Mesenchymal stem cell (in vitro differentiated cells and primary cell): ENCODE measurements around the gene CUEDC1.
A peak's percentile ranks its signal among the peaks of the same experiment; 100 is the strongest.

Experiments used
- DNase-seq: peaks from one replicate; pipeline ENCODE4 v3.0.0-alpha.2; 2013
- H2AFZ ChIP-seq: one replicate; pipeline ENCODE4 v1.6.1; 2013; ENCODE audit warnings: low read depth, mild to moderate bottlenecking, control low read depth, inconsistent platforms, low read length, moderate library complexity
- H2AK5ac ChIP-seq: 2 replicates; pipeline ENCODE4 v1.6.1; 2013; ENCODE audit warnings: low read length, moderate library complexity, mild to moderate bottlenecking, inconsistent platforms; ENCODE audit not compliant: severe bottlenecking
- H2BK120ac ChIP-seq: one replicate; pipeline ENCODE4 v1.6.1; 2013; ENCODE audit warnings: low read depth, mild to moderate bottlenecking, inconsistent platforms, low read length, moderate library complexity
- H2BK12ac ChIP-seq, 2 experiments: one replicate each; pipeline ENCODE4 v1.6.1; 2013; ENCODE audit warnings: inconsistent platforms in 2 of 2, low read length in 2 of 2, mild to moderate bottlenecking in 2 of 2, moderate library complexity in 2 of 2, control low read depth in 1 of 2
- H2BK15ac ChIP-seq: one replicate; pipeline ENCODE4 v1.6.1; 2013; ENCODE audit warnings: mild to moderate bottlenecking, low read depth, inconsistent platforms; ENCODE audit not compliant: poor library complexity, severe bottlenecking
- H2BK5ac ChIP-seq: 2 replicates; pipeline ENCODE4 v1.6.1; 2013; ENCODE audit warnings: low read depth, mild to moderate bottlenecking, low read length, control low read depth, inconsistent platforms; ENCODE audit not compliant: poor library complexity, severe bottlenecking
- H3K14ac ChIP-seq, 2 experiments: one replicate each; pipeline ENCODE4 v1.6.1; 2013; ENCODE audit warnings: inconsistent platforms in 2 of 2, low read length in 2 of 2, control low read depth in 1 of 2, mild to moderate bottlenecking in 1 of 2, moderate library complexity in 1 of 2
- H3K18ac ChIP-seq, 2 experiments: one replicate each; pipeline ENCODE4 v1.6.1; 2013; ENCODE audit warnings: inconsistent platforms in 2 of 2, low read length in 2 of 2, control low read depth in 1 of 2, low read depth in 1 of 2, mild to moderate bottlenecking in 1 of 2
- H3K23ac ChIP-seq, 2 experiments: one replicate each; pipeline ENCODE4 v1.6.1; 2013; ENCODE audit warnings: inconsistent platforms in 2 of 2, low read length in 2 of 2, mild to moderate bottlenecking in 2 of 2, moderate library complexity in 2 of 2, control low read depth in 1 of 2
- H3K27ac ChIP-seq: 2 replicates; pipeline ENCODE4 v1.5.1; 2013; ENCODE audit warnings: mild to moderate bottlenecking, moderate library complexity, low read length, control low read depth, inconsistent platforms; ENCODE audit not compliant: poor library complexity, severe bottlenecking
- H3K27me3 ChIP-seq, 2 experiments: 2 replicates each; pipeline versions ENCODE4 v1.6.1 to v1.7.0; 2013; ENCODE audit warnings: low read length in 2 of 2, mild to moderate bottlenecking in 2 of 2, moderate library complexity in 2 of 2, control low read depth in 1 of 2, inconsistent platforms in 1 of 2; ENCODE audit not compliant: control insufficient read depth in 1 of 2, insufficient read depth in 1 of 2
- H3K36me3 ChIP-seq, 2 experiments: 2 replicates each; pipeline versions ENCODE4 v1.6.1 to v1.7.0; 2013; ENCODE audit warnings: low read length in 2 of 2, control low read depth in 1 of 2, inconsistent platforms in 1 of 2, low read depth in 1 of 2, mild to moderate bottlenecking in 1 of 2; ENCODE audit not compliant: insufficient read depth in 2 of 2, control insufficient read depth in 1 of 2
- H3K4ac ChIP-seq, 2 experiments: one replicate each; pipeline ENCODE4 v1.6.1; 2013; ENCODE audit warnings: inconsistent platforms in 2 of 2, low read length in 2 of 2, mild to moderate bottlenecking in 2 of 2, moderate library complexity in 2 of 2, control low read depth in 1 of 2, low read depth in 1 of 2
- H3K4me1 ChIP-seq: 2 replicates; pipeline ENCODE4 v1.6.1; 2013; ENCODE audit warnings: low read depth, low read length, control low read depth; ENCODE audit not compliant: control insufficient read depth, insufficient read depth
- H3K4me2 ChIP-seq: 2 replicates; pipeline ENCODE4 v1.6.1; 2013; ENCODE audit warnings: low read length, mild to moderate bottlenecking, inconsistent platforms; ENCODE audit not compliant: poor library complexity, severe bottlenecking
- H3K4me3 ChIP-seq, 2 experiments: 2 replicates each; pipeline versions ENCODE4 v1.5.1 to v1.7.0; 2013; ENCODE audit warnings: low read length in 2 of 2, mild to moderate bottlenecking in 2 of 2, control low read depth in 1 of 2, low read depth in 1 of 2; ENCODE audit not compliant: insufficient read depth in 1 of 2
- H3K79me1 ChIP-seq: replicated peaks from 2 replicates; pipeline ENCODE4 v1.6.1; 2013; ENCODE audit warnings: mild to moderate bottlenecking, control low read depth, low read length, inconsistent platforms; ENCODE audit not compliant: poor library complexity, severe bottlenecking
- H3K9ac ChIP-seq: 2 replicates; pipeline ENCODE4 v1.7.0; 2013; ENCODE audit warnings: mild to moderate bottlenecking, low read length, moderate library complexity
- H3K9me3 ChIP-seq: 2 replicates; pipeline ENCODE4 v1.7.0; 2013; ENCODE audit warnings: mild to moderate bottlenecking, low read length; ENCODE audit not compliant: control insufficient read depth
- H4K8ac ChIP-seq: one replicate; pipeline ENCODE4 v1.6.1; 2013; ENCODE audit warnings: inconsistent platforms, mild to moderate bottlenecking, low read length, moderate library complexity
- H4K91ac ChIP-seq: one replicate; pipeline ENCODE4 v1.6.1; 2013; ENCODE audit warnings: mild to moderate bottlenecking, low read length, inconsistent platforms
- WGBS: methylation state at CpG from one replicate; pipeline ENCODE4 v1.1.7; 2013; ENCODE audit warnings: mixed read lengths; 5-methylcytosine and 5-hydroxymethylcytosine counted together

CUEDC1 gene

GRCh38 chr17:57953219-57953618 is 2.0 kb downstream of the CUEDC1 start:
- H2BK5ac ChIP-seq = no peak overlapping the region

GRCh38 chr17:57949649-57950048 is 5.6 kb downstream of the CUEDC1 start:
- no peak for DNase-seq
- no peak overlapping the region for H3K23ac ChIP-seq
- H2AK5ac ChIP-seq = peak overlapping the region; percentile 70
- H4K8ac ChIP-seq = no peak overlapping the region
- no peaks in the 10 kb centered on the region for H3K27me3 ChIP-seq
- peak overlapping the region in 1 of 2 experiments; percentile 24 for H3K4ac ChIP-seq
- no peak overlapping the region for H2AFZ ChIP-seq
- H3K79me1 ChIP-seq = peaks cover under 1% of the 10 kb centered on the region
- H3K27ac ChIP-seq = peak overlapping the region; percentile 98
- H3K4me3 ChIP-seq = no peak overlapping the region
- H2BK15ac ChIP-seq = no peak overlapping the region
- no peak overlapping the region for H3K4me2 ChIP-seq
- H2BK5ac ChIP-seq = no peak overlapping the region
- H3K14ac ChIP-seq = no peak overlapping the region
- peak overlapping the region; percentile 81 for H2BK120ac ChIP-seq
- no peaks in the 10 kb centered on the region for H3K9me3 ChIP-seq
- H2BK12ac ChIP-seq = peak overlapping the region in 1 of 2 experiments; percentile 78
- peaks cover 47% of the 10 kb centered on the region for H3K4me1 ChIP-seq
- peak overlapping the region; percentile 34 for H4K91ac ChIP-seq
- no peak overlapping the region for H3K9ac ChIP-seq
- WGBS = 91% methylated on average over 5 of the region's 5 CpGs
- H3K18ac ChIP-seq = no peak overlapping the region
- H3K36me3 ChIP-seq = no peaks in the 10 kb centered on the region

More at GRCh38 chr17:57953219-57953618, 2.0 kb downstream of the CUEDC1 start:
- Histone ChIP-seq H2AK5ac (peak overlapping the region; percentile 98), H4K8ac (no peak overlapping the region), H3K79me1 (peaks cover 5% of the 10 kb centered on the region), H3K27me3 (no peaks in the 10 kb centered on the region), H3K27ac (peak overlapping the region; percentile 5), H3K14ac (no peak overlapping the region), H4K91ac (peak overlapping the region; percentile 63), H3K36me3 (no peaks in the 10 kb centered on the region), H2BK15ac (peak overlapping the region; percentile 6), H3K4ac (peak overlapping the region in 1 of 2 experiments; percentile 82), H2BK12ac (peak overlapping the region in 1 of 2 experiments; percentile 94), H3K4me1 (peaks cover 45% of the 10 kb centered on the region), H3K4me2 (no peak overlapping the region), H3K9me3 (no peaks in the 10 kb centered on the region), H2AFZ (no peak overlapping the region), H2BK120ac (no peak overlapping the region), H3K23ac (no peak overlapping the region), H3K4me3 (peak overlapping the region in 1 of 2 experiments; percentile 82), H3K9ac (no peak overlapping the region), H3K18ac (peak overlapping the region; percentile 51 to 73)
- whole genome bisulfite sequencing = 91% methylated on average over 1 of the region's 1 CpG
- DNase-seq = no peak

GRCh38 chr17:57948555-57949420 is 6.4 kb downstream of the CUEDC1 start:
- H2BK12ac ChIP-seq = peak overlapping the region; percentile 81 to 82
- peak overlapping the region; percentile 85 for H3K9ac ChIP-seq
- H3K27ac ChIP-seq = peak overlapping the region; percentile 98
- WGBS = 13% methylated on average over 5 of the region's 5 CpGs
- H4K8ac ChIP-seq = peak overlapping the region; percentile 76
- H3K4me2 ChIP-seq = peak overlapping the region; percentile 12
- H3K4me1 ChIP-seq = peaks cover 44% of the 10 kb centered on the region
- peak overlapping the region; percentile 58 for H2AK5ac ChIP-seq
- H2BK120ac ChIP-seq = peak overlapping the region; percentile 81
- H3K4ac ChIP-seq = peak overlapping the region; percentile 94 to 95
- H4K91ac ChIP-seq = peak overlapping the region; percentile 90
- H2BK5ac ChIP-seq = peak overlapping the region; percentile 94
- H3K18ac ChIP-seq = peak overlapping the region; percentile 83 to 98
- H3K36me3 ChIP-seq = no peaks in the 10 kb centered on the region
- peak overlapping the region in 1 of 2 experiments; percentile 14 for H3K4me3 ChIP-seq
- no peak overlapping the region for H2AFZ ChIP-seq
- no peak overlapping the region for H3K14ac ChIP-seq
- no peak overlapping the region for H2BK15ac ChIP-seq
- H3K23ac ChIP-seq = peak overlapping the region in 1 of 2 experiments; percentile 47
- no peaks in the 10 kb centered on the region for H3K27me3 ChIP-seq
- peaks cover 2% of the 10 kb centered on the region for H3K79me1 ChIP-seq
- peak; percentile 98 for DNase-seq
- H3K9me3 ChIP-seq = no peaks in the 10 kb centered on the region

- Histone ChIP-seq H4K8ac (peak overlapping the region; percentile 53), H3K27ac (peak overlapping the region; percentile 98), H3K4me2 (peak overlapping the region; percentile 41), H2BK12ac (peak overlapping the region; percentile 81 to 85), H3K4ac (peak overlapping the region; percentile 87 to 95), H2BK5ac (peak overlapping the region; percentile 95), H2AFZ (no peak overlapping the region), H3K9ac (peak overlapping the region; percentile 85), H3K23ac (no peak overlapping the region), H3K9me3 (no peaks in the 10 kb centered on the region), H3K36me3 (no peaks in the 10 kb centered on the region), H3K14ac (peak overlapping the region in 1 of 2 experiments; percentile 20), H3K27me3 (no peaks in the 10 kb centered on the region), H2BK120ac (no peak overlapping the region), H2BK15ac (no peak overlapping the region), H3K18ac (peak overlapping the region; percentile 49 to 70), H2AK5ac (peak overlapping the region; percentile 99), H3K4me1 (peaks cover 38% of the 10 kb centered on the region), H4K91ac (peak overlapping the region; percentile 90), H3K4me3 (no peak overlapping the region), H3K79me1 (peaks cover 2% of the 10 kb centered on the region)
- DNase-seq = peak; percentile 43
- 28% methylated on average over 5 of the region's 5 CpGs for WGBS
Measured at GRCh38 chr17:57948169-57948554, 7.0 kb downstream of the CUEDC1 start.
